Muscle of back (tissue), 11 donors: ENCODE data around the gene ACTR6. TPM values are rescaled to one million over a fixed set of nuclear protein-coding genes. Genes with fewer than 3 reads are reported as not detected.
A peak's percentile ranks its signal among the peaks of the same experiment; 100 is the strongest.

ENCODE experiments used
- DNase-seq, 3 donors: peaks; one replicate each; pipeline versions ENCODE4 v3.0.0 to v3.0.0-alpha.2; 2013
- polyA plus RNA-seq, 10 donors: library from polyadenylated mRNA; unstranded; fragments of 120-200 nt; gene quantifications; one replicate each; pipeline ENCODE4 v1.2.1, GENCODE V29; 2013; ENCODE audit not compliant: insufficient read length in 10 of 10

Gene ACTR6
- polyA plus RNA-seq, 10 donors = 19.6 to 23.7 (median 22.0) TPM

- DNase-seq = peak in 1 of 3 donors; percentile 2
Measured at GRCh38 chr12:100265732-100266584, 65.3 kb downstream of the ACTR6 start.

- no peak for DNase-seq
Measured at GRCh38 chr12:100266585-100266834, 65.9 kb downstream of the ACTR6 start.

- DNase-seq = peak; percentile 96 to 98 (median 97)
Measured at GRCh38 chr12:100266835-100267602, 66.4 kb downstream of the ACTR6 start, which contains the start of the genes DEPDC4 and SCYL2. Gene DEPDC4, minus strand, starts transcription at chr12:100267079. Its CDS starts 3 bp downstream, at chr12:100267076. Gene SCYL2, plus strand, starts transcription at chr12:100267177. Its CDS starts 15,794 bp downstream, at chr12:100282971.

GRCh38 chr12:100267603-100268281 is 67.1 kb downstream of the ACTR6 start:
- peak in 1 of 3 donors; percentile 10 for DNase-seq

GRCh38 chr12:100268835-100269564 is 68.4 kb downstream of the ACTR6 start:
- peak in 1 of 3 donors; percentile 12 for DNase-seq

- DNase-seq = no peak
Measured at GRCh38 chr12:100273782-100274181, 73.2 kb downstream of the ACTR6 start.

Other genes with a start within 250 kb of the ACTR6 start
- gene ANKS1B, start 215.9 kb upstream of the ACTR6 start, polyA plus RNA-seq = 1 to 10 TPM; 2.1 to 4.8 (median 3.1) TPM
- gene BLTP3B, start 57.9 kb upstream of the ACTR6 start, polyA plus RNA-seq = 10 to 100 TPM; 14.2 to 20.2 (median 16.4) TPM
- 1 to 10 TPM; 1.0 to 3.6 (median 1.6) TPM for gene DEPDC4, start 66.3 kb downstream of the ACTR6 start, polyA plus RNA-seq
- 10 to 100 TPM; 23.5 to 41.2 (median 33.1) TPM for gene SCYL2, start 66.4 kb downstream of the ACTR6 start, polyA plus RNA-seq
- under 1 TPM; 0.05 to 0.74 (median 0.39) TPM for gene SLC17A8, start 156.3 kb downstream of the ACTR6 start, polyA plus RNA-seq